Type B pancreatic cell (in vitro differentiated cells): Measurements from ENCODE around the gene DENND6B. TPM values are rescaled to one million over a fixed set of nuclear protein-coding genes. Genes with fewer than 3 reads are reported as not detected.

Experiments used
- DNase-seq: peaks from one replicate; pipeline ENCODE4 v3.0.0; 2021; ENCODE audit warnings: mixed read lengths; ENCODE audit not compliant: unreplicated experiment; ENCODE audit errors: extremely low spot score
- H3K27ac Mint-ChIP-seq: 2 replicates; pipeline ENCODE4 v1.8.0; 2021; ENCODE audit warnings: mild to moderate bottlenecking, mixed read lengths
- H3K27me3 Mint-ChIP-seq: 2 replicates; pipeline ENCODE4 v1.8.0; 2021; ENCODE audit warnings: mixed read lengths
- H3K36me3 Mint-ChIP-seq: 2 replicates; pipeline ENCODE4 v1.8.0; 2021; ENCODE audit warnings: mixed read lengths
- H3K4me1 Mint-ChIP-seq: one replicate; pipeline ENCODE4 v1.8.0; 2021; ENCODE audit warnings: mixed read lengths; ENCODE audit not compliant: unreplicated experiment
- H3K4me3 Mint-ChIP-seq: 2 replicates; pipeline ENCODE4 v1.8.0; 2021; ENCODE audit warnings: mild to moderate bottlenecking, mixed read lengths
- H3K9me3 Mint-ChIP-seq: 2 replicates; pipeline ENCODE4 v1.8.0; 2021; ENCODE audit warnings: mixed read lengths
- total RNA-seq: library from RNA; stranded (reverse); gene quantifications from 2 replicates; pipeline ENCODE4 v1.2.1, GENCODE V29; 2021; ENCODE audit warnings: low replicate concordance
- TF ChIP-seq, protein P1 (sequence below): fragments of 200-600 bp; sonication (generic); conservative IDR thresholded peaks from 2 replicates; pipeline ENCODE4 v1.5.0; 2021; ENCODE audit warnings: antibody characterized with exemption, mild to moderate bottlenecking

The DENND6B gene
- total RNA-seq, 1 donor from 2014 or later: 25.6 TPM

DNA sequence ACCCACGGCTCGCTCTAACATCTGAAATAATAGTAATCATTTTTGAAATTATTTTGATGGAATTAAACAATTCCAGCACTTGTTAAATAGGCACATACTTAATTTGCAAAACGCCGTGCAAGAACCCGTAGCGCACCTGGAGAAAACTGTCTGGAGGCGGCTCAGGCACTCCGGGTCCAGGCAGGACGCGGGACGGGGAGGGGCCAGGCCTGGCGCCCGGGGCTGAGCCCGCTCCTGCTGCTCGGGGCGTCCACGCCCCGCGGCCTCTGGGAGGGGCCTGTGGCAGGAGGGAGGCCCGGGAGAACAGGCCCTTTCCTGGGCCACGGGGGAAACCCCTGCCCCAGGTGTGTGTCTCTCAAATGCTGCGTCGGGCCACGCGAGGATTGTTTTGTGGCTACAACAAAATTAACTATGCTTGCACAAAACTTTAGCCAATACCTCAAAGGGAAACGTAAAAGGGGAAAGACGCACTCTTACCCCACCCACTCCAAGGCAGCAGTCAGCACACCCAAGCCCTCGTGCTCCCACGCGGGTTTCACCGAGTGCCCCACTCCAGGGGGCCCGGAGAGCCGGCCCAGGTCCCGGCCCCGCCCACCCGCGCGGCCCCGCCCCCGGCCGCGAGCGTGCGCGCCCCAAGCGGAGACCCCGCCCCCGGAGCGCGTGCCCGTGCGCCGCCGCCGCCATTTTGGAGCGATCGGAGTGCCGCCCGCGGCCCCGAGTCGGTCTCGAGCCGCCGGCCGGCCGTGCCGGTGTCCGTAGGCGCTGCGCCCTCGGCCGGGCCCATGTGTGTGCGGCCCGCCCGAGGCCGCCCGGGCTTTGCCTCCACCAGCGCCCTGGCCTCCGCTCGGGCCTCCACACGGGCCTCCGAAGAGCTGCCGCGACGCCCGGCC, 16.1 kb upstream of the DENND6B start, which contains the start of gene PPP6R2:
TSS of gene PPP6R2 (plus strand) at position 677 of the 890 bp plus-strand sequence. CDS start 50,582 bp downstream, outside the sequence.
- TF ChIP-seq, protein P1, sequence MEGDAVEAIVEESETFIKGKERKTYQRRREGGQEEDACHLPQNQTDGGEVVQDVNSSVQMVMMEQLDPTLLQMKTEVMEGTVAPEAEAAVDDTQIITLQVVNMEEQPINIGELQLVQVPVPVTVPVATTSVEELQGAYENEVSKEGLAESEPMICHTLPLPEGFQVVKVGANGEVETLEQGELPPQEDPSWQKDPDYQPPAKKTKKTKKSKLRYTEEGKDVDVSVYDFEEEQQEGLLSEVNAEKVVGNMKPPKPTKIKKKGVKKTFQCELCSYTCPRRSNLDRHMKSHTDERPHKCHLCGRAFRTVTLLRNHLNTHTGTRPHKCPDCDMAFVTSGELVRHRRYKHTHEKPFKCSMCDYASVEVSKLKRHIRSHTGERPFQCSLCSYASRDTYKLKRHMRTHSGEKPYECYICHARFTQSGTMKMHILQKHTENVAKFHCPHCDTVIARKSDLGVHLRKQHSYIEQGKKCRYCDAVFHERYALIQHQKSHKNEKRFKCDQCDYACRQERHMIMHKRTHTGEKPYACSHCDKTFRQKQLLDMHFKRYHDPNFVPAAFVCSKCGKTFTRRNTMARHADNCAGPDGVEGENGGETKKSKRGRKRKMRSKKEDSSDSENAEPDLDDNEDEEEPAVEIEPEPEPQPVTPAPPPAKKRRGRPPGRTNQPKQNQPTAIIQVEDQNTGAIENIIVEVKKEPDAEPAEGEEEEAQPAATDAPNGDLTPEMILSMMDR: peak; percentile 55
- Mint-ChIP-seq H3K4me3 (peak within 1 kb of the TSS; percentile 90), H3K4me1 (peaks cover 5% of the 10 kb centered on the region), H3K27ac (peak within 1 kb of the TSS; percentile 92), H3K36me3 (no peaks in the 10 kb centered on the region), H3K9me3 (no peaks in the 10 kb centered on the region), H3K27me3 (no peaks in the 10 kb centered on the region)
- DNase-seq: peak; percentile 91

DNA sequence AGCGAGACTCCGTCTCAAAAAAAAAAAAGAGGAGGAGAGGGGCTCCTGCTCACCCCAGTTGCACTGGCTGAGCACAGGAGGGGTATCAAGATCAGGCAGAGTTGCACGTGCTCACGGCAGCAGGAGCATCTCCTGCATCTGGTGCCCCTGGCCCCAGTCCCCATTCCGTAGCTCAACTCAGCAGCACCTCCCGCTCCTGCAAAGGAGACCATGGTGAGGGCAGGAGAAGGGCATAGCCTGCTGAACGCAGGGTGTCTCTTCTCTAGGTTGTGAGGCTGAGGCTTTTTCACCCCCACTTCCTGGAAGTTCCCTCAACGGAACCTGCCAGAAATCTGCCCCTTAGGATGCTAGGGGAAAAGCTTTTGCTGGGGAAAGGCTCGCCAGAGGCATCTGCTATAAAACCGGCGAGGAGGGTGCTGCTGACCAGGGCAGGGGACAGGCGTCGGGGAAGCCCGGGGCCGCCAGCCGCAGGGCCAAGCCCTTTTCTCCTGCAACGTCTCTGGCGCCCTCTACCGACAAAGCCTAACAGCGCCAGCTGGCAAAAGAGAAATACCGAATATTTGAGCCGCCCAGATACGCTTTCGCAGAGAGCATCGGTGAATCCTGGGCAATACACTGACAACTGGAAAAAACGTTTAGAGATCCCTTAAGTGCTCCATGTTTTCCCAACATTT, 15.3 kb upstream of the DENND6B start:
- peak; percentile 92 for DNase-seq
- TF ChIP-seq, protein P1: peak; percentile 99
- Mint-ChIP-seq H3K27ac (peak overlapping the region; percentile 92), H3K9me3 (no peaks in the 10 kb centered on the region), H3K4me1 (peaks cover 5% of the 10 kb centered on the region), H3K4me3 (peak overlapping the region; percentile 90), H3K36me3 (no peaks in the 10 kb centered on the region), H3K27me3 (no peaks in the 10 kb centered on the region)

DNA sequence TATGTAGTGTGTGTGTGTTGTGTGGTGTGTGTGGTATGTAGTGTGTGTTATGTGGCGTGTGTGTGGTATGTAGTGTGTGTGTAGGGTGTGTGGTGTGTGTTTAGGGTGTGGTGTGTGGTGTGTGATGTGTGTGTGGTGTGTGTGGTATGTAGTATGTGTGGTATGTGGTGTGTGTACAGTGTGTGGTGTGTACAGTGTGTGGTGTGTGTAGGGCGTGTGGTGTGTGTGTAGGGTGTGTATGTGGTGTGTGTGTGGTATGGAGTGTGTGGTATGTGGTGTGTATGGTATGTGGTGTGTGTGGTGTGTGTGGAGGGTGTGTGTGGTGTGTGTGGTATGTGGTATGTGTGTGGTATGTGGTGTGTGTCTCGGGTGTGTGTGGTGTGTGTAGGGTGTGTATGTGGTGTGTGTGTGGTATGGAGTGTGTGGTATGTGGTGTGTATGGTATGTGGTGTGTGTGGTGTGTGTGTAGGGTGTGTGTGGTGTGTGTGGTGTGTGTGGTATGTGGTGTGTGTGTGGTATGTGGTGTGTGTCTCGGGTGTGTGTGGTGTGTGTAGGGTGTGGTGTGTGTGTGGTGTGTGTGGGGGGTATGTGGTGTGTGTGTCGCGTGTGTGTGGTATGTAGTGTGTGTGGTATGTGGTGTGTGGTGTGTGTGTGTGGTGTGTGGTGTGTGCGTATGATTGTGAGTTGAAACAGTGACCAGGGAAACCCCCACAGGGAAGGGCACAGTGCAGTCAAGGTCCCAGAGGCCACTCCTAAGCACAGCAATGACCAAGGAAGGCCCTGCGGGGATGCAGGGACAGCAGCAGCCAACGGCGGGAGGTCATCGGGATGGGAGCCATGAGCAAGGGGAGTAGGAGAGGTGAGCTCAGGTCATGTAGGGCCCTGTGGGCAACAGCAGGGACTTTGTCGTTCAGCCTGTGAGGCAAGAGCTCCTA, 13.4 kb upstream of the DENND6B start:
- H3K9me3 Mint-ChIP-seq: no peaks in the 10 kb centered on the region
- peaks cover 5% of the 10 kb centered on the region for H3K4me1 Mint-ChIP-seq
- no peak for DNase-seq
- no peak overlapping the region for H3K4me3 Mint-ChIP-seq
- TF ChIP-seq, protein P1: no peak
- H3K36me3 Mint-ChIP-seq: no peaks in the 10 kb centered on the region
- no peaks in the 10 kb centered on the region for H3K27me3 Mint-ChIP-seq
- H3K27ac Mint-ChIP-seq: no peak overlapping the region

DNA sequence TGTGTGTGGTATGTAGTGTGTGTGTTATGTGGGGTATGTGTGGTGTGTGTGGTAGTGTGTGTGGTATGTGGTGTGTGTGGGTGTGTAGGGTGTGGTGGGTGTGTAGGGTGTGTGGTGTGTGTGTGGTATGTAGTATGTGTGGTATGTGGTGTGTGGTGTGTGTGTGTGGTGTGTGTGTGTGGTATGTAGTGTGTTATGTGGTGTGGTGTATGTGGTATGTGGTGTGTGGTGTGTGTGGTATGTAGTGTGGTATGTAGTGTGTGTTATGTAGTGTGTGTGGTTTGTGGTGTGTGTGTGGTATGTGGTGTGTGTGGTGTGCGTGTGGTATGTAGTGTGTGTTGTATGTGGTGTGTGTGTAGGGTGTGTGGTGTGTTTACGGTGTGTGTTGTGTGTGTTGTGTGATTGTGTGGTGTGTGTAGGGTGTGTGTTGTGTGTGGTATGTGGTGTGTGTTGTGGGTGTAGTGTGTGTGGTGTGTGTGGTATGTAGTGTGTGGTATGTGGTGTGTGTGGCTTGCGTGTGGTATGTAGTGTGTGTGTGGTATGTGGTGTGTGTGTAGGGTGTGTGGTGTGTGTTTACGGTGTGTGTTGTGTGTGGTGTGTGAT, 12.1 kb upstream of the DENND6B start:
- H3K27me3 Mint-ChIP-seq: no peaks in the 10 kb centered on the region
- H3K27ac Mint-ChIP-seq: no peak overlapping the region
- no peak overlapping the region for H3K4me3 Mint-ChIP-seq
- DNase-seq: no peak
- no peaks in the 10 kb centered on the region for H3K9me3 Mint-ChIP-seq
- H3K36me3 Mint-ChIP-seq: no peaks in the 10 kb centered on the region
- peaks cover 5% of the 10 kb centered on the region for H3K4me1 Mint-ChIP-seq
- TF ChIP-seq, protein P1: no peak

DNA sequence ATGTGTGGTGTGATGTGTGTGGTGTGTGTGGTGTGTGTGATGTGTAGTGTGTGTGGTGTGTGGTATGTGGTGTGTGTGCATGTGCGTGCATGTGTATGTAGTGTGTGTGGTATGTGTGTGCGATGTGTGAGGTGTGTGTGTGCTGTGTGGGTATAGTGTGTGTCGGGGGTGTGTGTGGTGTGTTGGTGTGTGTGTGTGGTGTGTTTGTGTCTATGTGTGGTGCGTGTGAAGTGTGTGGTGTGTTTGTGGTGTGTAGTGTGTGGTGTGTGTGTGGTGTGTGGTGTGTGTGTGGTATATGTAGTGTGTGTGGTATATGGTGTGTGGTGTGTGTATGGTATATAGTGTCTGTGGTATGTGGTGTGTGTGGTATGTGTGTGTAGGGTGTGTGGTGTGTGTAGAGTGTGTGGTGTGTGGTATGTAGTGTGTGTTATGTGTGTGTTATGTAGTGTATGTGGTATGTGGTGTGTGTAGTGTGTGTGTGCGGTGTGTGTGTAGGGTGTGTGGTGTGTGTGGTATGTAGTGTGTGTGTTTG, 11.3 kb upstream of the DENND6B start:
- Mint-ChIP-seq H3K9me3 (no peaks in the 10 kb centered on the region), H3K27ac (no peak overlapping the region), H3K36me3 (no peaks in the 10 kb centered on the region), H3K4me3 (no peak overlapping the region), H3K4me1 (peaks cover 5% of the 10 kb centered on the region), H3K27me3 (no peaks in the 10 kb centered on the region)
- no peak for DNase-seq
- TF ChIP-seq, protein P1: no peak
